T-helper 1 cell treated with Interleukin-12 subunit alpha and Interleukin-12 subunit beta and Interleukin-4 antibody, amounts not matched to agents 30 μg/mL and 1 μg/mL, for 36 hours (primary cell): ENCODE results near the gene EPHA3.

Experiments used
- H3K27ac Mint-ChIP-seq: one replicate; pipeline ENCODE4 v1.8.0; 2021; ENCODE audit warnings: mild to moderate bottlenecking, mixed read lengths
- H3K27me3 Mint-ChIP-seq: one replicate; pipeline ENCODE4 v1.8.0; 2021; ENCODE audit warnings: low read depth, mixed read lengths
- H3K36me3 Mint-ChIP-seq: one replicate; pipeline ENCODE4 v1.8.0; 2021; ENCODE audit warnings: low read depth, mixed read lengths
- H3K4me1 Mint-ChIP-seq: one replicate; pipeline ENCODE4 v1.8.0; 2021; ENCODE audit warnings: low read depth, mixed read lengths
- H3K4me3 Mint-ChIP-seq: one replicate; pipeline ENCODE4 v1.8.0; 2021; ENCODE audit warnings: mild to moderate bottlenecking, moderate library complexity, mixed read lengths
- H3K9me3 Mint-ChIP-seq: one replicate; pipeline ENCODE4 v1.8.0; 2021; ENCODE audit warnings: mixed read lengths

Gene EPHA3

GRCh38 chr3:89264037-89264560 is 156.7 kb downstream of the EPHA3 start:
- Mint-ChIP-seq H3K36me3 (no peaks in the 10 kb centered on the region), H3K4me1 (no peaks in the 10 kb centered on the region), H3K4me3 (no peak overlapping the region), H3K27me3 (no peaks in the 10 kb centered on the region), H3K27ac (no peak overlapping the region), H3K9me3 (peaks cover 3% of the 10 kb centered on the region)

DNA sequence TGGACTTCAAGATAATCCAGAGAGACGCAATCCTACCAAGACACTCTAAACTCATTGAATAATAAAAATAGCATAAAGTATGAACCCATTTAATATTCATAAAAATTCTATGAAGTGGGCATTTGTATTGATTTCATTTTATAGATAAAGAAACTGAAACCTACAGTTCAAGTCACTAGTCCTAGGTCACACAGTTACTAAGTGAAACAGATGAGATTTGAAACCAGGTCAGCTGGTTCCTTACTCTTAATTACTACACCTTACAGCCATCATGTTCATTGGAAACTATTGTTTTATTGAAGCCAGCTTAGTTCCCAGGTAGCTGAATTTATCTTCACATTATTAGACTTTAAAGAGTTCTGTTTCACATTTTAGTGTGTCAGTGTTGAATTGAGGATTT is 158.7 kb downstream of the EPHA3 start:
- Mint-ChIP-seq H3K27me3 (no peaks in the 10 kb centered on the region), H3K4me1 (no peaks in the 10 kb centered on the region), H3K36me3 (no peaks in the 10 kb centered on the region), H3K4me3 (no peak overlapping the region), H3K27ac (no peak overlapping the region), H3K9me3 (peaks cover 2% of the 10 kb centered on the region)

- Mint-ChIP-seq H3K4me3 (no peak overlapping the region), H3K9me3 (no peaks in the 10 kb centered on the region), H3K36me3 (no peaks in the 10 kb centered on the region), H3K4me1 (no peaks in the 10 kb centered on the region), H3K27me3 (no peaks in the 10 kb centered on the region), H3K27ac (no peak overlapping the region)
These were observed 160.6 kb downstream of the EPHA3 start for GRCh38 chr3:89268059-89268458.

- no peaks in the 10 kb centered on the region for H3K9me3 Mint-ChIP-seq
- H3K27me3 Mint-ChIP-seq: no peaks in the 10 kb centered on the region
- no peaks in the 10 kb centered on the region for H3K36me3 Mint-ChIP-seq
These were observed 162.8 kb downstream of the EPHA3 start for GRCh38 chr3:89270201-89270600.

DNA sequence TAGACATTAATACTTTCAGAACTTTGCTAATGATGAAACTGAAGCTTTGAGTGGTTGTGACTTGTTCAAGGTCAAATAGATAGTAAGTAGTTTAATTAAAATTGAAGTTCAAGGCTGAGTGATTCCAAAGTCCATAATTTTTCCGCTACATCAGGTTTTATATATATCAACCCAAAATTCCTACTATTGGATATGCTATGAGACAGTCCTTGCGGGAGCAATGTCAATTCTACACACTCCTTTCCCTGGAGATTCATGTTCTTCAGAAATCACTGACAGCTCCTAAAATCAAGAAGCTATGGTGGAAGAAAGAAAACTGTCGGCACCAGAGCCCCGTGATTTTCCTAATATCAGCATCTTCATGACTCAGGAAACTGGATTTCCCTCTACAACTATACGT is 167.6 kb downstream of the EPHA3 start:
- Mint-ChIP-seq H3K27ac (no peak overlapping the region), H3K36me3 (no peaks in the 10 kb centered on the region), H3K4me1 (no peaks in the 10 kb centered on the region), H3K27me3 (no peaks in the 10 kb centered on the region), H3K9me3 (no peaks in the 10 kb centered on the region), H3K4me3 (no peak overlapping the region)

More at GRCh38 chr3:89270201-89270600, 162.8 kb downstream of the EPHA3 start:
- Mint-ChIP-seq H3K27ac (no peak overlapping the region), H3K4me1 (no peaks in the 10 kb centered on the region), H3K4me3 (no peak overlapping the region)

- H3K27ac Mint-ChIP-seq: no peak overlapping the region
- no peaks in the 10 kb centered on the region for H3K4me1 Mint-ChIP-seq
- no peak overlapping the region for H3K4me3 Mint-ChIP-seq
- H3K36me3 Mint-ChIP-seq: no peaks in the 10 kb centered on the region
- H3K9me3 Mint-ChIP-seq: no peaks in the 10 kb centered on the region
- H3K27me3 Mint-ChIP-seq: no peaks in the 10 kb centered on the region
These were observed 168.7 kb downstream of the EPHA3 start for GRCh38 chr3:89276116-89276515.

DNA sequence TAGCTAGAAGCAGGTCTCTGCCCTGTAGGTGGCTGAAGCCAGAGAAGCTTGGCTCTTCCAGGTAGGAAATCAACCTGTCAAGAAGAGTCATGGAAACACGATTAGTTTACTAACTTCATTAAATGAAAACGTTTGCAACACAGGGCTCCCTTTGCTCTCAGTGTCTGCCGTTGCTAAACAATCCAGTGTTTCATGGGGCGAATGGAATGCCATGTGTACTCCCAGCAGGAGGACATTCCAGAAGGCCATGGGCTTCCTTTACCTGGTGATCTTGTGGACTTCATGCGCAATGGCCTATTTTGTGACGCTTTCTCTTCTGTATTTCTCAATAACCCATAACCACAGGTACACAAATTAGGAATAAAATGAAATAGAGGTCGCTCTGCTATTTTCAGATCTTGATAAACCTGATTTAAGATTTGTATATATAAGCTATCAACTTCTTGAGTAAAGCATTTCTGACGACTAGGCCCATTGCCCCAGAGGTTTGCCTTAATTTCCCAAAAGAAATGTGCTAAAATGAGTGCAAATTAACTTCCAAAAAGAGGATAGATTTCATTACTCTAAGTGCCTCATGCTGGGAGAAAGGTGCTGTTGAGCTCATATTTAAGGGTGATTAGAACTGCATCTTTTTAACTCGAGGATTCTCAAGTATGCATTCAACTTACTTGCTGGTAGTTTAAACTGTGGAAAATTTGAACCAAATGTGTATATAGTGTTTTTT is 171.0 kb downstream of the EPHA3 start:
- H3K4me1 Mint-ChIP-seq: no peaks in the 10 kb centered on the region
- no peaks in the 10 kb centered on the region for H3K9me3 Mint-ChIP-seq
- no peaks in the 10 kb centered on the region for H3K27me3 Mint-ChIP-seq
- H3K27ac Mint-ChIP-seq: no peak overlapping the region
- H3K4me3 Mint-ChIP-seq: no peak overlapping the region
- H3K36me3 Mint-ChIP-seq: no peaks in the 10 kb centered on the region

GRCh38 chr3:89280301-89280700 is 172.9 kb downstream of the EPHA3 start:
- Mint-ChIP-seq H3K27me3 (no peaks in the 10 kb centered on the region), H3K36me3 (no peaks in the 10 kb centered on the region), H3K27ac (no peak overlapping the region), H3K4me1 (no peaks in the 10 kb centered on the region), H3K4me3 (no peak overlapping the region), H3K9me3 (no peaks in the 10 kb centered on the region)

DNA sequence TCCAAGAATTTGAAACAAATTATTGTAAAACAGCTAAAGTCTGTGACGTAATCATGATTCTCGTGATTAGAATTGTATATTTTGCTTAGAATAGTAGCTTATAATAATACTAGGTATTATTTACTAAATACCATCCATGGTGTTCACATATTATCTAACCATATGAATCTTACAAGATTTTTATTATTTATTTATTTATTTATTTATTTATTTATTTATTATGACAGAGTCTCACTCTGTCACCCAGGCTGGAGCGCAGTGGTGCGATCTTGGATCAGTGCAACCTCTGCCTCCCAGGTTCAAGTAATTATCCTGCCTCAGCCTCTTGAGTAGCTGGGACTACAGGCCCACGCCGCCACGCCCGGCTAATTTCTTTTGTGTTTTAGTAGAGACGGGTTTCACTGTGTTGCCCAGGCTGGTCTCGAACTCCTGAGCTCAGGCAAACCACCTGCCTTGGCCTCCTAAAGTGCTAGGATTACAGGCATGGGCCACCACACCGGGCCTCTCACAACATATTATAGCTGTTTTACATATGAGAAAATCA is 173.5 kb downstream of the EPHA3 start:
- H3K4me1 Mint-ChIP-seq: no peaks in the 10 kb centered on the region
- no peak overlapping the region for H3K4me3 Mint-ChIP-seq
- H3K9me3 Mint-ChIP-seq: peaks cover 4% of the 10 kb centered on the region
- H3K27me3 Mint-ChIP-seq: no peaks in the 10 kb centered on the region
- H3K27ac Mint-ChIP-seq: no peak overlapping the region
- no peaks in the 10 kb centered on the region for H3K36me3 Mint-ChIP-seq

DNA sequence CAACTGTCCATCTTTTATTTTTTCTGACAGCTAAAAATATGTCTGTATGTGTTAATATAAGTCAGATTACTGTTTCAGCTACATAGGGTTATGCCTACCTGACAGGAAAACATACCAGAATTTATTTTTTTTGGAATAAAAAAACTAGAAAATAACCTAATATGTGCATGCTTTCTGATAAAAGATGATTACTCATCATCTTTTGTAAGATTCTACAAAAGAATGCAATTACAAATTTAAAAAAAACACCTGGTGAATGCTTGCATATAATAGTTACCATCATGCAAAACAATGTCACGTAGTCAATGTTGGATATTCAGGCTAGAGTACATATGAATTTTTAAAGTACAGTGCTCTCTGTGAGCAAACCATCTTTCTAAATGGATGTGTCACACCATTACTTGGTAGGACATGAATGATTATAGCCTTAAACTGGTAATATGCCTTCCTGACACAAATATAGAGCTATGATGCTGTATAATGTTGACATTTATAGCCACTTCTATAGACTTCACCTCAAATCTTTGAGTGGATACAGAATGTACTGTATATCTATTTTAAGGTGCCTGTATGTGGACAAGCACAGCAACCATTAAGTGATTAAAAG is 180.6 kb downstream of the EPHA3 start:
- Mint-ChIP-seq H3K27me3 (no peaks in the 10 kb centered on the region), H3K27ac (no peak overlapping the region), H3K9me3 (peaks cover 14% of the 10 kb centered on the region), H3K4me1 (no peaks in the 10 kb centered on the region), H3K36me3 (no peaks in the 10 kb centered on the region), H3K4me3 (no peak overlapping the region)

GRCh38 chr3:89289574-89290190 is 182.3 kb downstream of the EPHA3 start:
- Mint-ChIP-seq H3K36me3 (no peaks in the 10 kb centered on the region), H3K9me3 (peaks cover 16% of the 10 kb centered on the region)

DNA sequence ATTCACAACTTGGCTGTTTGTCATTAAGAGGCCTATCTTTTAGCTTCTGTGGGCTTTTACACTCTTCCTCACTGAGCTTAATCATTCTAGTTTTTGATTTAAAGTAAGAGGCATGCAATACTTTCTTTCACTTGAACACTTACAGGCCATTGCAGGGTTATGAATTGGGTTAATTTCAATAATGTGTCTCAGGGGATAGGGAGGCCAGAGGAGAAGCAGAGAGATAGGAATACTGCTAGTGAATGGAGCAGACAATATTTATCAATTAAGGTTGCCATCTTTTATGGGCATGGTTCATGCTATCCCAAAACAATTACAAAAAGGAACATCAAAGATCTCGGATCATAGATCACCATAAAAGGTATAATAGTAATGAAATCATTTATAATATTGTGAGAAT is 189.8 kb downstream of the EPHA3 start:
- peaks cover 13% of the 10 kb centered on the region for H3K9me3 Mint-ChIP-seq
- no peak overlapping the region for H3K4me3 Mint-ChIP-seq
- no peaks in the 10 kb centered on the region for H3K4me1 Mint-ChIP-seq
- no peak overlapping the region for H3K27ac Mint-ChIP-seq
- H3K27me3 Mint-ChIP-seq: no peaks in the 10 kb centered on the region
- no peaks in the 10 kb centered on the region for H3K36me3 Mint-ChIP-seq

More at GRCh38 chr3:89289574-89290190, 182.3 kb downstream of the EPHA3 start:
- Mint-ChIP-seq H3K27me3 (no peaks in the 10 kb centered on the region), H3K27ac (no peak overlapping the region), H3K4me3 (no peak overlapping the region), H3K4me1 (no peaks in the 10 kb centered on the region)

- Mint-ChIP-seq H3K9me3 (peaks cover 13% of the 10 kb centered on the region), H3K27ac (no peak overlapping the region), H3K4me3 (no peak overlapping the region)
These were observed 193.1 kb downstream of the EPHA3 start for GRCh38 chr3:89300526-89300925.

DNA sequence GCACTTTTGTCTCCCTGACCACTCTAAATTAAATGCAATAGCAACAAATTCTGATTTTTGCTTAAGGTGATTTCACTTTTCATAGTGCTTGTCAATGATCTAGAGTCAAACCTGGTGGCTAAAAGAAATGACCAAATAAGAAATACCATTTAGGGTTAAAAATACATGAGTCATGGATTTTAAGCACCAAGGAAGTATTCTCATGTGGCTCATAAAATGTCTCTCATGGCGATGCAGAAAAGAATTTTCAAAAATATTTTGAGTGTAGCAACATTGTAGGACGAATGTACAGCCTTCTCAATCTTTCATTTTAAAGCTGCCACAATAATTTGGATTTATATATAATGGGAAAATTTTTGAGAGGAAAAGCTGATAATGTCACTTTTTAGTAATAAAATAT is 193.6 kb downstream of the EPHA3 start:
- H3K4me3 Mint-ChIP-seq: no peak overlapping the region
- no peaks in the 10 kb centered on the region for H3K27me3 Mint-ChIP-seq
- no peaks in the 10 kb centered on the region for H3K4me1 Mint-ChIP-seq
- peaks cover 13% of the 10 kb centered on the region for H3K9me3 Mint-ChIP-seq
- H3K27ac Mint-ChIP-seq: no peak overlapping the region
- no peaks in the 10 kb centered on the region for H3K36me3 Mint-ChIP-seq

More at GRCh38 chr3:89300526-89300925, 193.1 kb downstream of the EPHA3 start:
- Mint-ChIP-seq H3K36me3 (no peaks in the 10 kb centered on the region), H3K4me1 (no peaks in the 10 kb centered on the region), H3K27me3 (no peaks in the 10 kb centered on the region)

GRCh38 chr3:89303701-89304100 is 196.3 kb downstream of the EPHA3 start:
- H3K4me1 Mint-ChIP-seq: no peaks in the 10 kb centered on the region
- H3K27ac Mint-ChIP-seq: no peak overlapping the region
- no peak overlapping the region for H3K4me3 Mint-ChIP-seq
- H3K9me3 Mint-ChIP-seq: peaks cover 10% of the 10 kb centered on the region
- H3K27me3 Mint-ChIP-seq: no peaks in the 10 kb centered on the region
- H3K36me3 Mint-ChIP-seq: no peaks in the 10 kb centered on the region
